ENCODE data around the gene CAPN3.

- TF ChIP-seq CTCF (conservative IDR thresholded peaks at IDR 0.05; ENCODE audit: low read depth in 2 of 2), result no peak
- TF ChIP-seq REST (IDR thresholded peaks at IDR 0.05; ENCODE audit: unreplicated experiment), result no peak
- TF ChIP-seq EZH2phosphoT487 (IDR thresholded peaks at IDR 0.05; ENCODE audit: unreplicated experiment), result no peak
- TF ChIP-seq POLR2AphosphoS5 (IDR thresholded peaks at IDR 0.05; ENCODE audit: low read depth), result no peak
- TF ChIP-seq CREB1 (CRISPR knock-in tag; IDR thresholded peaks at IDR 0.05; ENCODE audit: low read depth), result no peak
- no peak for TF ChIP-seq ETS1 (IDR thresholded peaks at IDR 0.05)
- TF ChIP-seq EZH2 (IDR thresholded peaks at IDR 0.05; ENCODE audit: low read depth, unreplicated experiment), result no peak
- TF ChIP-seq JUNB (IDR thresholded peaks at IDR 0.05; ENCODE audit: unreplicated experiment), result no peak
These were observed 88.3 kb downstream of the CAPN3 start for GRCh38 chr15:42447599-42447998.

Measured in GM23338 (cell line).